Sigmoid colon (tissue), 3 donors: ENCODE measurements around the gene MAP2K2.

Experiments
- POLR2A ChIP-seq, 2 donors: fragments of 450-650 bp; IDR thresholded peaks; one replicate each; pipeline ENCODE4 v1.6.1; 2016; ENCODE audit warnings: antibody characterized with exemption in 2 of 2, mild to moderate bottlenecking in 2 of 2, moderate library complexity in 2 of 2
- TF ChIP-seq, protein P1 (sequence below), 4 experiments: fragments of 450-650 bp in 3 of 4; fragments of 200-600 bp in 1 of 4; IDR thresholded peaks; one replicate each; pipeline ENCODE4 v1.5.1; 2016 to 2019; ENCODE audit warnings: antibody characterized with exemption in 4 of 4, mild to moderate bottlenecking in 3 of 4, moderate library complexity in 2 of 4

DNA sequence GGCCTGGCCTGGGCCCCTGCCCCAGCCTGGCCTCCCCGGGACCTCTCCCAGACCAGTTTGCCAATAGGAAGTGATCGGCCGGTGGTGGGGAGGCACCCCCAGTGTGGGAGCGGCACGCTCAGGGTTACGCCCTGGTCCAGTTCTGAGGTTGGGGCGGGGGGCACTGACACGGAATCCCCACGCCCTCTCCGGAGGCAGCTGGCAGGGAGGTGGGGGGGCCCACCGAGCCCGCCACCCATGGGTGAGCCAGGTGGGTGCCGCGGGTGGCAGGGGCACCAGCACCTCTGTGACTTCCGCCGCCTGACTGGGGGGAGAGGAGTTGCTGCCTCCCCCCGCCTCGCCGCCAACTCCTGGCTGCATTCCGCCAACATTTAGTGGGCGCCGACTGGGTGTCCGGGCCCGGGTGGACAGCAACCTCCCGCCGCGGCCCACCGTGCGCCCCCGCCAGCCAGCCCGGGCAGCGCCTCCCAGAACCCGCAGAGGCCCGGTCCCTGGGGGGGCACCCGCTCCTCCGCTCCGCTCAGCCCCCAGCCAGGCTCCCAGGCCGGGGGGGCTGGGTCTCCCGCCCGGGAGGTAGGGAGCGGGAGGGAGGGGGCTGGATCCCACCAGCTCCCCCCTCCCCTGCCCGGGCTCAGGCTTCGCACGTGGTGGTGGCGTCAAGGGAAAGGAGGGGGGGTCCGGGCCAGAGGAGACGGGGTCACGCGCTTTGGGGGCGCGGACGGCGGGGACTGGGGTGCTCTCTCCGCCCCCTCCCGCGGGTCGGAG is 59.2 kb downstream of the MAP2K2 start:
- no peak for TF ChIP-seq POLR2A (IDR thresholded peaks at IDR 0.05)
- TF ChIP-seq, protein P1, sequence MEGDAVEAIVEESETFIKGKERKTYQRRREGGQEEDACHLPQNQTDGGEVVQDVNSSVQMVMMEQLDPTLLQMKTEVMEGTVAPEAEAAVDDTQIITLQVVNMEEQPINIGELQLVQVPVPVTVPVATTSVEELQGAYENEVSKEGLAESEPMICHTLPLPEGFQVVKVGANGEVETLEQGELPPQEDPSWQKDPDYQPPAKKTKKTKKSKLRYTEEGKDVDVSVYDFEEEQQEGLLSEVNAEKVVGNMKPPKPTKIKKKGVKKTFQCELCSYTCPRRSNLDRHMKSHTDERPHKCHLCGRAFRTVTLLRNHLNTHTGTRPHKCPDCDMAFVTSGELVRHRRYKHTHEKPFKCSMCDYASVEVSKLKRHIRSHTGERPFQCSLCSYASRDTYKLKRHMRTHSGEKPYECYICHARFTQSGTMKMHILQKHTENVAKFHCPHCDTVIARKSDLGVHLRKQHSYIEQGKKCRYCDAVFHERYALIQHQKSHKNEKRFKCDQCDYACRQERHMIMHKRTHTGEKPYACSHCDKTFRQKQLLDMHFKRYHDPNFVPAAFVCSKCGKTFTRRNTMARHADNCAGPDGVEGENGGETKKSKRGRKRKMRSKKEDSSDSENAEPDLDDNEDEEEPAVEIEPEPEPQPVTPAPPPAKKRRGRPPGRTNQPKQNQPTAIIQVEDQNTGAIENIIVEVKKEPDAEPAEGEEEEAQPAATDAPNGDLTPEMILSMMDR (IDR thresholded peaks at IDR 0.05), result no peak
